Measurements from ENCODE around the gene PDE8B.

DNA sequence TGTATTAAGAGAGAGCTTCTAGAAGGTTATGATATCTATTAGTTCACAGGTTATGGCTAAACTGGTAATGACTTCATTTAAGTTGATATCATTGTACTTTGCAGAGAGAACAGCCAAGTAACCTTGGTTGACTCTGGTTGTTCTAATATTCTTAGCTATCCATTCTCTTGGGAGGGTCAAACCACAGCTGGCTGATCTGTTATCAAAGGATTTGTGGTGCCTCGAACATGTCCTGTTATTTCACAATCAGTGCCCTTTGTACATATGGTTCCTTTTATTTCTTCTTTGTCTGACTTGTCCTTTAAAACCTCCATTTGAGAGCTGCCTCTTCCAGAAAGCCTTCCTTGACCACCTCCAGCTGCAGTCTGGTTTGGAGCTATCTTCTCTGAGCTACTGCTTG, 61.7 kb downstream of the PDE8B start:
- no peak for TF ChIP-seq EZH2 (IDR thresholded peaks at IDR 0.05; ENCODE audit: borderline replicate concordance, low read length)
- TF ChIP-seq, protein P1, sequence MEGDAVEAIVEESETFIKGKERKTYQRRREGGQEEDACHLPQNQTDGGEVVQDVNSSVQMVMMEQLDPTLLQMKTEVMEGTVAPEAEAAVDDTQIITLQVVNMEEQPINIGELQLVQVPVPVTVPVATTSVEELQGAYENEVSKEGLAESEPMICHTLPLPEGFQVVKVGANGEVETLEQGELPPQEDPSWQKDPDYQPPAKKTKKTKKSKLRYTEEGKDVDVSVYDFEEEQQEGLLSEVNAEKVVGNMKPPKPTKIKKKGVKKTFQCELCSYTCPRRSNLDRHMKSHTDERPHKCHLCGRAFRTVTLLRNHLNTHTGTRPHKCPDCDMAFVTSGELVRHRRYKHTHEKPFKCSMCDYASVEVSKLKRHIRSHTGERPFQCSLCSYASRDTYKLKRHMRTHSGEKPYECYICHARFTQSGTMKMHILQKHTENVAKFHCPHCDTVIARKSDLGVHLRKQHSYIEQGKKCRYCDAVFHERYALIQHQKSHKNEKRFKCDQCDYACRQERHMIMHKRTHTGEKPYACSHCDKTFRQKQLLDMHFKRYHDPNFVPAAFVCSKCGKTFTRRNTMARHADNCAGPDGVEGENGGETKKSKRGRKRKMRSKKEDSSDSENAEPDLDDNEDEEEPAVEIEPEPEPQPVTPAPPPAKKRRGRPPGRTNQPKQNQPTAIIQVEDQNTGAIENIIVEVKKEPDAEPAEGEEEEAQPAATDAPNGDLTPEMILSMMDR (IDR thresholded peaks at IDR 0.05; ENCODE audit: low read length): no peak
